ENCODE data around the gene ATXN7.

The ATXN7 gene

GRCh38 chr3:63968612-63969350, 105.1 kb downstream of the ATXN7 start:
- DNase-seq = no peak

GRCh38 chr3:63969876-63970275, 106.2 kb downstream of the ATXN7 start:
- DNase-seq = no peak

GRCh38 chr3:63970631-63971475, 107.2 kb downstream of the ATXN7 start:
- DNase-seq = no peak

GRCh38 chr3:63972196-63972595, 108.5 kb downstream of the ATXN7 start:
- DNase-seq = no peak

- DNase-seq = no peak
These were observed 109.3 kb downstream of the ATXN7 start for GRCh38 chr3:63972987-63973386.

GRCh38 chr3:63973406-63973805, 109.7 kb downstream of the ATXN7 start:
- no peak for DNase-seq

- no peak for DNase-seq
These were observed 110.8 kb downstream of the ATXN7 start for GRCh38 chr3:63974451-63974850.

- DNase-seq = no peak
These were observed 112.1 kb downstream of the ATXN7 start for GRCh38 chr3:63975723-63976122.

- no peak for DNase-seq
These were observed 112.6 kb downstream of the ATXN7 start for GRCh38 chr3:63976161-63976871.

GRCh38 chr3:63976872-63977200, 113.2 kb downstream of the ATXN7 start:
- DNase-seq = no peak

- no peak for DNase-seq
These were observed 114.2 kb downstream of the ATXN7 start for GRCh38 chr3:63977893-63978292.

- DNase-seq = no peak
These were observed 115.6 kb downstream of the ATXN7 start for GRCh38 chr3:63979093-63979885.

- no peak for DNase-seq
These were observed 116.4 kb downstream of the ATXN7 start for GRCh38 chr3:63980019-63980418.

- no peak for DNase-seq
These were observed 117.3 kb downstream of the ATXN7 start for GRCh38 chr3:63980830-63981498.

- DNase-seq = no peak
These were observed 118.3 kb downstream of the ATXN7 start for GRCh38 chr3:63981980-63982379.

GRCh38 chr3:63984391-63984790, 120.7 kb downstream of the ATXN7 start:
- no peak for DNase-seq

- no peak for DNase-seq
These were observed 122.5 kb downstream of the ATXN7 start for GRCh38 chr3:63986146-63986545.

- no peak for DNase-seq
These were observed 123.2 kb downstream of the ATXN7 start for GRCh38 chr3:63986831-63987230.

- no peak for DNase-seq
These were observed 125.3 kb downstream of the ATXN7 start for GRCh38 chr3:63988943-63989342.

GRCh38 chr3:63990204-63990603, 126.5 kb downstream of the ATXN7 start:
- DNase-seq = no peak

GRCh38 chr3:63990733-63991132, 127.1 kb downstream of the ATXN7 start:
- DNase-seq = no peak

- DNase-seq = no peak
These were observed 128.0 kb downstream of the ATXN7 start for GRCh38 chr3:63991666-63992065.
